NCI-H1694 treated with DMSO at 0.1 percent for 48 hours (cell line): Measurements from ENCODE around the gene TMEM47.

Experiments used
- DNase-seq: peaks from one replicate; lab custom pipeline; 2025; lab: John Stamatoyannopoulos, UW

TMEM47 gene

GRCh38 chrX:34656842-34657725 is at the start of gene TMEM47:
TSS of gene TMEM47 (minus strand) at chrX:34657285. CDS start at chrX:34657029, 256 bp downstream.
- peak; percentile 4 for DNase-seq

- no peak for DNase-seq
Observed at GRCh38 chrX:34687095-34687494, 30.0 kb upstream of the TMEM47 start.

- no peak for DNase-seq
Observed at GRCh38 chrX:34659575-34659974, 2.5 kb upstream of the TMEM47 start.

GRCh38 chrX:34658326-34658725 is 1.2 kb upstream of the TMEM47 start:
- DNase-seq = no peak

DNA sequence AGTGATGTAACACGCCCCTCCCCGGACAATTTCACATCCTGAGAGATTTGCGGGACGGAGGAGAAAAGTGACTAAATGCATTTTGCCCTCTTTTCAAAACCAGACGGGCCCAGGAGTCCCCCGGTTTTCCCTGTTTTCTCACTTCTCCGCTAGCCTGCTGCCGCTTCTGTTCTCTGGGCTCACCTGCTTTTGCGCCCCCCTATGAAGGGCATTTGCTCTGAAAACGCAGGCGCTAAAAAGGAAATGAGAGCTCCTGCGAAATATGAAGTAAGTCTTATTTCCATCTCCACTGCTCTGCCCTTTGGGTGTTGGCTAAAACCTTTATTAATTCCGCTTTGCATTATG is 613 bp upstream of the TMEM47 start:
- no peak for DNase-seq

- DNase-seq = no peak
Observed at GRCh38 chrX:34656467-34656841, 631 bp downstream of the TMEM47 start.

GRCh38 chrX:34655501-34656455 is 1.3 kb downstream of the TMEM47 start:
- no peak for DNase-seq

DNA sequence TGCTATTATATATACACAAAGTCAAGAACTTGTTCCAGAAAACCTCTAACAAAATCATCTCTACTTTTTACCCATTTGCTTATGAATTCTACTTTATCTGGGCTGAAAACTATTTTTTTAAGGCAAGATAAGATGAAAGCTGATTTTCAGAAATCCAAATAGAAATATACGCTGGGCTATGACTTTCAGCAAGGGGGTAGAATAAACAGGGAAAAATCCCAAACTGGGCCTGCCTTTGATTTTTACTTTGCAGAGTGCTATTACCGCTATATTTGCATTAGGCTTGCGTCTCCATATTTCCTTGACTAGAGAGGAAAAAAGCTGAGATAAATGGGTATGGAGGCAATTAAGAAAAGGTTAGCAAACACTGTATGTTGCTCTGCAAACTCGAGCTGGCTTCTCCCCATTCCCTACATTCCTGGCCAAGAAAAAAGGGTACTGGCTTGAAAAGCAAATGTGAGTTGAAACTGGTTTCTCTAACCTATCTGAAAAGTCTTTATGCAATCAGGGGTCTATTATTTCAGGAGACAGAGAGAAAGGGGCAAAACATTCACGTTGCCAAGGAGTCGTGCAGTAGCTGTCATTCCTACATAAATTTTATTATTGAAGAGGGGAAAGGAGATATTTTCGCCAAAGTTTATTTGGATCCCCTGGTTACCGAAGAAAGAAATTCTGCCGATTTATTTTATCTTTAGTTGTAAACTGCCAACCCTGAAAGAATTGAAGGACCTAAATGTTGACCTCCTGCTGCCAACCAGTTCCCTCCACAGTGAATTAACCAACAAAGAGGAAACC is 2.2 kb downstream of the TMEM47 start:
- DNase-seq = no peak

DNA sequence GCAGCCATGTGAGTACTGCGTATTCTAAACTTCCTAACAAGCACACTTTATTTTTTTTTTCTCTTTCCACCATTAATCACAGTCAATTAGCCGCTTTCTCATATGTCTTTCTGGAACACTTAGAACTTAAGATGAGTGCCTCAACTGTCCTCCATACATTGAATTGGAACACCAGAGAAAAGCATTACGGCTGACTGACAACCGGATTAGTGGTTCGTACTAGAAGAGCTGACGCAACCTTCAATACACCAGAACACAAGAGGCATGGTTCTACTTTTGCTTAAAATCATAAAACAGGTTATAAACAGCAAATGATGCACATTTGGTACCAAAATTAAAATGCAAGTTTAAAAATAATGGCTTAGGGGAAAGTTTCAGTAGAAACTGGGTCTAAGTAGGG is 3.3 kb downstream of the TMEM47 start:
- DNase-seq = no peak

GRCh38 chrX:34642849-34643248 is 14.2 kb downstream of the TMEM47 start:
- no peak for DNase-seq

DNA sequence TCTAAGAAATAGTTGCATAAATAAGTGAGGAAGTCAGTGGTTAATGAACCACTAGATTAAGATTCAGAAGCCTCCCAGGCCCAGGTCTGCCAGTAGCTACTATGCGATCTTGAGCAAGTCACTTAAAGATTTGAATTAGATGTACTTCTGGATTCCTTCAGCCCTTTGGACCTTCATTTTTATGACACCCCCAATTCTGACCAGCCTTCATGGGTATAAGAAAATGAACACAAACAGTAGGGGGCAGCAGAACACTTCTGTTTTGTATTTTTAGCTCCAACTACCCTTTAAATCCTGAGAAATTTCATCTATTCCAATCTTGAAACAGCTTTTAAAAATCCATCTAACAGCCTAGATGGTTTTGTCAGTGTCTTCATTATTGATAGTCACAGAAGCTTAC is 19.0 kb downstream of the TMEM47 start:
- no peak for DNase-seq

DNA sequence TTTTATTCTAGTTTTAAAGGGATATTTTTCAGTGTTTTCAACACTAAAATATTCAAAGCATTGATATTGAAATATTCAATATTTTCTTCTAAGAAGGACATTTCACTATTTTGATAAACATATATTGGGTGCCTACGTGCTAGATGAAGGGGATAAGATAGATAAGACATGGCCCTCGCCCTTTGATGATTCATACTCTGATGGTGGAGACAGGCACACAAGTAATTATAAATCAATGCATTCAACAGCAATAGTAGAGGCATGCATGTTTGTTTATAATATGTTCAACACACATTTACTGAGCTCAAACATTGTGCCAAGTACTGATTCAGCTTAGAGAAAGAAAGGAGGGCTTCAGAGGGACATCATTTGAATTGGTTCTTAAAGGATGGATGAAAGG is 22.7 kb downstream of the TMEM47 start:
- DNase-seq = no peak

DNA sequence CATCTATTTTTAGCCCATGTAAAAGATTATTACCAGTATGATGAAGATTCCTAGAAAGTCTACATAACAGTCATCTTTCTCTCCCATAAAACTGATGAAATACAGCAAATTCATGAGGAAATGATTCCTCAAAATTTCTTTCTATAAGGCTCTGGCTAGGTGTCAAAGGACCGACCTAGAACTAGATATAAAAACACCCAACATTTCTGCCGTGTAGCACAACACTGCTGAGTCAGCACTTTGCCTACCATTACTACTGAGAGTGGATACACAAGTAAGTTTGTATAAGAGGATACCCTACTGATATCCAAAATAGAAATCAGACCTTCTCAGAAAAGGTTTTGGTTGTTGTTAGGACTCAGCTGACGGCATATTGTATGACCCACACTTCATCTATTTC is 24.7 kb downstream of the TMEM47 start:
- DNase-seq = no peak

- DNase-seq = no peak
Observed at GRCh38 chrX:34631479-34632220, 25.4 kb downstream of the TMEM47 start.

DNA sequence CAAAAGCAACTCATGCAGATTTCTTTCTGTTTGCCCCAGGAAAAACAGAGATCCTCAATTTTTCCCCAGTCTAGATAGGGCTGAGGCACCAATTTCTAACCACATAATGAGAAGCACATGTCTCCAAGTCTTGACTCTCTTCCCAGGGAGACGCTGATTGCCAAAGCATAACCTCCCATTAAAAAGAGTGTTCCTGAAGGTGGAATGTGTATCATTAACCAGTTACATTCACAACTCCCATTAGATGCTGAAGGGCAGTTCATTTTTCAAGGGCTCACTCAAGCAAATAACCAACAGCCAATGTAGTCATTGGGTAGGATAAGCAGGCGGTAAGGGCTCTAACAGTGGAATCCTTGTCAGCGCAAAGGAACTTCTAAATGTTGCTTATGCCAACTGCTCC is 27.5 kb downstream of the TMEM47 start:
- DNase-seq = no peak

GRCh38 chrX:34624416-34624815 is 32.7 kb downstream of the TMEM47 start:
- no peak for DNase-seq

DNA sequence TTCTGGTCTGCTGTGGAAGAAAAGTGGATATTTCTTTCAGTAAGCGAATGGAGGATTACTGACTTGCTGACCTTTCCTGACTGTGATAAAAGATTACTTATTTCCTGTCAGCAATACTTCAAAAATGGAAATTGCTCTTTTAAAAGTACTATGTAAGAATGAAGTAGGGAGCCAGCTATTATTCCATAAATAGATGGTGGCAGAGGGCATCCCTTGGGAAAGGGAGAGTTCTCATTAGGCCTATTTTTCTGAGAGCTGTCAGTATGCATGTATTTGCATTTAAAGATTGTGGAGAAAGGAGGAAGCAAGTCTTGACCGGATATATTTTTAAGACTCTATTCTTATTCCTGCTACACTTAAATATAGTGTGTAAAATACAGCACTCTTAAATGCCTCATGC is 37.2 kb downstream of the TMEM47 start:
- no peak for DNase-seq

DNA sequence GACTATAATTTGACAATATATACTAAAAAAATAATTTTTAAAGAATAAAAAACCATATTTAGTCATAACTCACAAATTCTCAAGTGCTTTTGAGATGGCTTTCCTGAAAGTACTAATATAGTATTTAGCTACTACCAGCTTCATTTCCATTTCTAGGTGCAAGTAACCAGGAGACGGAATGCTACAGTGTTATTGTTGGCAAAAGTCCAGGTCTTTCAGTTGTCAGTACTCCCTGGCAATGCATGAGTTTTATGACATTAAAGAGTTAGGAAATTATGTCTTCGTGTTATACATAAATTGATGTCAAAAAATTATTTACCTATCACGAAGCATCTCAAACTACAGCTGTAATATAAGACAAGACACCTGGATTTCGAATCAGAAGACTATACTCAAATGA is 45.0 kb downstream of the TMEM47 start:
- DNase-seq = no peak

GRCh38 chrX:34598362-34598761 is 58.7 kb downstream of the TMEM47 start:
- DNase-seq = no peak

DNA sequence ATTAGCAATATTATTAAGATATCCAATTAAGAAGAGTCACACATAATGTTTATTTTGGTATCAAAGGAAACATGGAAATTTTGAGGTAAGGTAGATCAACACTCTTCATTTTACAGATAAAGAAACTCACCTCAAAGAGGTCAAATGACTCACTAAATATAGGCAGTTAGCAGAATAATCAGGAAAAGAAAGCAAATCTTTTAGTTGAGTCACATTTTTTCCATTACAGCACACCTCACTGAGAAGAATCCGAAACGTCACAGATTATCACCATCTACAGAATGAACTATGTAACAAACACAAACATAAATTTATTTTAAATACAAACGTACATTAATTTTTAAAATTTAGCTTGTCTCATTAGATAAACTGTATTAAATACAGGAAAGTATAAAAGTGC is 70.1 kb downstream of the TMEM47 start:
- DNase-seq = no peak

DNA sequence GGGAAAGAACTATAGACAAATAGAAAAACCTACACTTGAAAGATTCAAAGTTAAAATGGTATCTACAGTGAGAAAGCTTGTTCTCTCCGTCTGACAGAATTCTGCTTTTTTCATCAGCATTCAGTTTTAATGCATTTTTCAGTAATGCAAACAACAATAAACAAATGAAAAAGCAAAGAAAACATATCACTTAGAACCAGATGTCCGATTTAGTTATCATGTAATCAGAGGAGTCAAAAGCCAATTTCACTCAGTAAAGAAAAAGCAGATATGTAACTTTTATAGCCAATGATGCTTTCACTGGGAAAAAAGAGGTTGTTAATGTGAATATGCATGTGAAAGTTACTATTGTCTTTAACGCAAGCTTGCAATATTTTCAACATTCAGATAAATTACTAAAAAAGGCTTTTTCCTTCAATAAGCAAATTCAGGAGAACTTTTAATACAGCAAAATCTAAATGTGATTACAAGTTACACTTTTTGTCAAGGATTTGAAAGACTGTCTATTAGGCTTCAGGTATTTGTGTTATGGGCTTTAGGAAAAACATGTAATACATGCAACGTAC is 70.7 kb downstream of the TMEM47 start:
- no peak for DNase-seq
